GM21381 (cell line): ENCODE data around the gene MTURN.

Experiments
- ATAC-seq: cut with Tn5 transposase; IDR thresholded peaks from one replicate; pipeline ENCODE4 v1.9.1; 2021; ENCODE audit warnings: mild to moderate bottlenecking, moderate library complexity; ENCODE audit not compliant: unreplicated experiment

Gene MTURN

GRCh38 chr7:30201921-30202320, 67.1 kb downstream of the MTURN start:
- no peak for ATAC-seq

GRCh38 chr7:30202671-30203070, 67.9 kb downstream of the MTURN start:
- ATAC-seq, result no peak

- ATAC-seq, result no peak
Measured at GRCh38 chr7:30206491-30206890, 71.7 kb downstream of the MTURN start.

GRCh38 chr7:30206942-30207341, 72.2 kb downstream of the MTURN start:
- no peak for ATAC-seq

GRCh38 chr7:30207376-30207775, 72.6 kb downstream of the MTURN start:
- no peak for ATAC-seq

- ATAC-seq, result no peak
Measured at GRCh38 chr7:30209951-30210350, 75.2 kb downstream of the MTURN start.
